IMR-90 (cell line): ENCODE measurements around the gene NDUFB11. TPM values are rescaled to one million over a fixed set of nuclear protein-coding genes. Genes with fewer than 3 reads are reported as not detected.

ENCODE experiments used
- ATAC-seq: fragments of 200-7000 bp; cut with Tn5 transposase; 2 replicates; pipeline ENCODE4 v1.9.1; 2020; ENCODE audit warnings: low read depth, mild to moderate bottlenecking, moderate library complexity
- BruUV-seq: library from RNA; stranded (reverse); fragments of 400-500 nt; replicated peaks from 2 replicates; lab custom pipeline; 2021; lab: Mats Ljungman, UMichigan
- CTCF ChIA-PET: fragments of 300-600 bp; formaldehyde crosslinking; extraction: SDS; loops from one replicate; lab custom pipeline; 2021; ENCODE audit warnings: antibody characterized with exemption; lab: Yijun Ruan, JAX
- POLR2A ChIA-PET: fragments of 300-600 bp; sonication (Branson Sonifier 250); formaldehyde crosslinking; loops from one replicate; lab custom pipeline; 2022; ENCODE audit warnings: antibody characterized with exemption; ENCODE audit not compliant: unreplicated experiment; lab: Charles Lee
- DNase-seq: peaks from one replicate; pipeline ENCODE4 v3.0.0; 2013
- H2AFZ ChIP-seq: replicated peaks from 2 replicates; pipeline ENCODE3; 2013; ENCODE audit warnings: low read length, mild to moderate bottlenecking; ENCODE audit not compliant: poor library complexity
- H2AK5ac ChIP-seq: 2 replicates; pipeline ENCODE4 v1.6.1; 2013; ENCODE audit warnings: low read depth, low read length, inconsistent platforms
- H2AK9ac ChIP-seq: replicated peaks from 2 replicates; pipeline ENCODE3; 2013; ENCODE audit warnings: mild to moderate bottlenecking, low read depth, low read length, moderate library complexity; ENCODE audit not compliant: poor library complexity
- H2BK120ac ChIP-seq: 2 replicates; pipeline ENCODE4 v1.6.1; 2013; ENCODE audit warnings: low read depth, low read length, inconsistent platforms
- H2BK15ac ChIP-seq: 3 replicates; pipeline ENCODE4 v1.6.1; 2013; ENCODE audit warnings: low read depth, low read length, inconsistent platforms
- H2BK20ac ChIP-seq: 2 replicates; pipeline ENCODE4 v1.6.1; 2013; ENCODE audit warnings: low read depth, mild to moderate bottlenecking, inconsistent platforms, low read length, moderate library complexity
- H2BK5ac ChIP-seq: 2 replicates; pipeline ENCODE4 v1.6.1; 2013; ENCODE audit warnings: mild to moderate bottlenecking, low read depth, low read length, inconsistent platforms; ENCODE audit not compliant: poor library complexity, severe bottlenecking
- H3K14ac ChIP-seq: replicated peaks from 2 replicates; pipeline ENCODE4 v1.6.1; 2013; ENCODE audit warnings: low read depth, low read length, inconsistent platforms
- H3K18ac ChIP-seq: 2 replicates; pipeline ENCODE4 v1.6.1; 2013; ENCODE audit warnings: low read depth, low read length, control low read depth
- H3K23ac ChIP-seq: 2 replicates; pipeline ENCODE4 v1.6.1; 2013; ENCODE audit warnings: low read depth, low read length, inconsistent platforms
- H3K27ac ChIP-seq: 2 replicates; pipeline ENCODE4 v1.5.1; 2013; ENCODE audit warnings: mild to moderate bottlenecking, control low read depth, low read length; ENCODE audit not compliant: insufficient read depth
- H3K27me3 ChIP-seq: 2 replicates; pipeline ENCODE4 v1.6.1; 2013; ENCODE audit warnings: low read length; ENCODE audit not compliant: control insufficient read depth, insufficient read depth
- H3K36me3 ChIP-seq: 2 replicates; pipeline ENCODE4 v1.6.1; 2013; ENCODE audit warnings: low read length, mixed read lengths; ENCODE audit not compliant: control insufficient read depth, insufficient read depth
- H3K4ac ChIP-seq: 2 replicates; pipeline ENCODE4 v1.6.1; 2013; ENCODE audit warnings: low read depth, low read length, inconsistent platforms
- H3K4me1 ChIP-seq: 2 replicates; pipeline ENCODE4 v1.6.1; 2013; ENCODE audit warnings: low read length, mixed read lengths; ENCODE audit not compliant: control insufficient read depth, insufficient read depth
- H3K4me2 ChIP-seq: 2 replicates; pipeline ENCODE4 v1.6.1; 2013; ENCODE audit warnings: low read depth, mild to moderate bottlenecking, control low read depth, low read length, moderate library complexity
- H3K4me3 ChIP-seq: 2 replicates; pipeline ENCODE4 v1.5.1; 2013; ENCODE audit warnings: low read depth, mild to moderate bottlenecking, control low read depth, low read length, moderate library complexity; ENCODE audit not compliant: insufficient read depth
- H3K56ac ChIP-seq: 2 replicates; pipeline ENCODE4 v1.6.1; 2013; ENCODE audit warnings: low read length, inconsistent platforms; ENCODE audit not compliant: insufficient read depth; ENCODE audit errors: extremely low read depth
- H3K79me1 ChIP-seq, 2 experiments: 2 replicates each; pipeline ENCODE4 v1.6.1; 2013; ENCODE audit warnings: low read length in 2 of 2, inconsistent platforms in 1 of 2, low read depth in 1 of 2
- H3K9ac ChIP-seq: 2 replicates; pipeline ENCODE4 v1.6.1; 2013; ENCODE audit warnings: low read depth, low read length, control low read depth
- H3K9me1 ChIP-seq: 2 replicates; pipeline ENCODE4 v1.6.1; 2013; ENCODE audit warnings: low read length, inconsistent platforms; ENCODE audit not compliant: insufficient read depth
- H3K9me3 ChIP-seq: 2 replicates; pipeline ENCODE4 v1.6.1; 2013; ENCODE audit warnings: low read length; ENCODE audit not compliant: control insufficient read depth, insufficient read depth
- H4K20me1 ChIP-seq: 2 replicates; pipeline ENCODE4 v1.6.1; 2013; ENCODE audit warnings: low read length, inconsistent platforms; ENCODE audit not compliant: insufficient read depth
- H4K5ac ChIP-seq: 2 replicates; pipeline ENCODE4 v1.6.1; 2013; ENCODE audit warnings: mild to moderate bottlenecking, low read depth, low read length, control low read depth
- H4K8ac ChIP-seq, 2 experiments: 2 replicates each; pipeline ENCODE4 v1.6.1; 2013; ENCODE audit warnings: low read depth in 2 of 2, low read length in 2 of 2, control low read depth in 1 of 2, inconsistent platforms in 1 of 2
- H4K91ac ChIP-seq: 2 replicates; pipeline ENCODE4 v1.6.1; 2013; ENCODE audit warnings: low read depth, low read length, inconsistent platforms; ENCODE audit not compliant: insufficient read depth
- CEBPB ChIP-seq: IDR thresholded peaks from 2 replicates; pipeline ENCODE4 v1.6.1; 2012; ENCODE audit warnings: low read depth, low read length, improper control_type of control experiment
- CHD1 ChIP-seq: IDR thresholded peaks from 2 replicates; pipeline ENCODE4 v1.6.1; 2012; ENCODE audit warnings: low read depth, low read length, improper control_type of control experiment
- ELK1 ChIP-seq: fragments of 150-350 bp; IDR thresholded peaks from 2 replicates; pipeline ENCODE4 v1.6.1; 2016; ENCODE audit warnings: low read depth, mild to moderate bottlenecking, low read length, moderate library complexity, borderline replicate concordance
- MAFK ChIP-seq: IDR thresholded peaks from 2 replicates; pipeline ENCODE4 v1.6.1; 2012; ENCODE audit warnings: low read depth, low read length, improper control_type of control experiment
- MAZ ChIP-seq: IDR thresholded peaks from 2 replicates; pipeline ENCODE4 v1.6.1; 2012; ENCODE audit warnings: low read depth, mild to moderate bottlenecking, low read length, improper control_type of control experiment, moderate library complexity, borderline replicate concordance
- MXI1 ChIP-seq: IDR thresholded peaks from 2 replicates; pipeline ENCODE4 v1.6.1; 2012; ENCODE audit warnings: low read depth, mild to moderate bottlenecking, low read length, moderate library complexity, borderline replicate concordance
- NFE2L2 ChIP-seq: fragments of 150-350 bp; IDR thresholded peaks from 2 replicates; pipeline ENCODE4 v1.6.1; 2016; ENCODE audit warnings: low read depth, mild to moderate bottlenecking, low read length
- POLR2A ChIP-seq: IDR thresholded peaks from 2 replicates; pipeline ENCODE4 v1.6.1; 2012; ENCODE audit warnings: mild to moderate bottlenecking, low read depth, low read length
- RAD21 ChIP-seq: IDR thresholded peaks from 2 replicates; pipeline ENCODE4 v1.6.1; 2012; ENCODE audit warnings: low read length, improper control_type of control experiment
- RCOR1 ChIP-seq: IDR thresholded peaks from 2 replicates; pipeline ENCODE4 v1.6.1; 2012; ENCODE audit warnings: mild to moderate bottlenecking, low read length, improper control_type of control experiment; ENCODE audit not compliant: insufficient replicate concordance
- SMC3 ChIP-seq: fragments of 150-350 bp; IDR thresholded peaks from 2 replicates; pipeline ENCODE4 v1.6.1; 2016; ENCODE audit warnings: low read depth, mild to moderate bottlenecking, antibody characterized with exemption, low read length, moderate library complexity
- USF2 ChIP-seq: fragments of 150-350 bp; IDR thresholded peaks from 2 replicates; pipeline ENCODE4 v1.6.1; 2017; ENCODE audit warnings: mild to moderate bottlenecking, antibody characterized with exemption, low read length, low read depth
- WGBS, 2 experiments: methylation state at CpG; one replicate each; pipeline versions ENCODE4 v1.1.5 to v1.1.7; 2013; ENCODE audit warnings: missing lambda C conversion rate in 2 of 2; ENCODE audit not compliant: insufficient read length in 1 of 2; ENCODE audit errors: extremely low coverage in 2 of 2; 5-methylcytosine and 5-hydroxymethylcytosine counted together
- dilution Hi-C: fragments of 300-500 bp; cut with HindIII; formaldehyde crosslinking; loops from one replicate; pipeline ENCODE4 v1.14.3; 2018; ENCODE audit warnings: low sequenced_read_pairs; ENCODE audit not compliant: unreplicated experiment
- in situ Hi-C: fragments of 300-500 bp; cut with MboI; formaldehyde crosslinking; loops from 3 replicates; pipeline ENCODE4 v1.14.3; 2019; ENCODE audit warnings: low sequenced_read_pairs, inconsistent platforms, mixed read lengths
- intact Hi-C: fragments of 100-400 bp; cut with micrococcal nuclease; formaldehyde crosslinking; loops from 2 replicates; pipeline ENCODE4 v1.10.0; 2022
- polyA plus RNA-seq, 3 experiments: library from polyadenylated mRNA; depleted of rRNA; stranded (reverse); fragments of >200 nt; gene quantifications; 2 replicates each; pipeline ENCODE4 v1.2.3, GENCODE V29; 2012; ENCODE audit warnings: low replicate concordance in 1 of 3
- total RNA-seq: library from RNA; depleted of rRNA; stranded (reverse); fragments of >200 nt; gene quantifications from 2 replicates; pipeline ENCODE4 v1.2.3, GENCODE V29; 2012

NDUFB11 gene
- total and polyA plus RNA-seq, 2 of the 4 experiments (the other 2 are of a cell fraction): 17.0 to 58.3 TPM

- TF ChIP-seq CHD1 (no peak), MXI1 (no peak), USF2 (no peak)
These were observed 42.7 kb upstream of the NDUFB11 start (continued) for GRCh38 chrX:47187106-47187677.

GRCh38 chrX:47186096-47186740, 41.7 kb upstream of the NDUFB11 start:
- POLR2A ChIA-PET: no interaction called here
- TF ChIP-seq RCOR1 (no peak), SMC3 (no peak), RAD21 (no peak), ELK1 (no peak), MAZ (no peak), CHD1 (no peak), POLR2A (no peak), USF2 (no peak), CEBPB (no peak), NFE2L2 (no peak), MXI1 (no peak), MAFK (no peak)

More at GRCh38 chrX:47186096-47186740, 41.7 kb upstream of the NDUFB11 start:
- Histone ChIP-seq H3K79me1 (peaks cover 2 to 3% of the 10 kb centered on the region in 2 experiments), H3K27ac (no peak overlapping the region), H2AFZ (no peak overlapping the region), H2BK20ac (no peak overlapping the region), H3K9me3 (no peaks in the 10 kb centered on the region), H3K9me1 (no peaks in the 10 kb centered on the region), H3K18ac (no peak overlapping the region), H2BK120ac (no peak overlapping the region), H3K23ac (no peak overlapping the region), H4K5ac (no peak overlapping the region), H4K8ac (no peak overlapping the region), H3K4me3 (no peak overlapping the region), H2BK15ac (no peak overlapping the region), H4K91ac (no peak overlapping the region), H2AK9ac (no peak overlapping the region), H3K36me3 (peaks cover 19% of the 10 kb centered on the region), H3K4ac (no peak overlapping the region), H3K4me1 (no peaks in the 10 kb centered on the region), H3K14ac (no peak overlapping the region), H3K56ac (no peak overlapping the region), H2AK5ac (no peak overlapping the region), H3K27me3 (peaks cover 2% of the 10 kb centered on the region; the same call in 1 of the 2 replicates), H3K9ac (no peak overlapping the region), H4K20me1 (no peaks in the 10 kb centered on the region; the same call in 1 of the 2 replicates), H2BK5ac (no peak overlapping the region), H3K4me2 (no peak overlapping the region)
- DNase-seq: no peak
- BruUV-seq: no TSS peak
- 80% methylated on average over 5 of the region's 27 CpGs; no CpG with 5 or more reads in 1 of the 2 experiments for WGBS, 2 experiments
- intact Hi-C loops (no loop called here), in situ Hi-C loops (no loop called here), dilution Hi-C loops (no loop called here)
- CTCF ChIA-PET: no interaction called here
- no peak for ATAC-seq
